Measurements from ENCODE around the gene RBPJ. TPM values are rescaled to one million over a fixed set of nuclear protein-coding genes. Genes with fewer than 3 reads are reported as not detected.

The RBPJ gene
- total and polyA plus RNA-seq, 2 experiments from 2014 or later = 73.7 to 74.5 TPM

GRCh38 chr4:26459756-26460530, 139.1 kb downstream of the RBPJ start:
- H3K27me3 ChIP-seq = no peaks in the 10 kb centered on the region
- WGBS (ENCODE audit: low lambda C conversion rate, missing lambda C conversion rate) = 90% methylated on average over 13 of the region's 13 CpGs
- H3K36me3 ChIP-seq (replicated peaks; ENCODE audit: insufficient read depth, low read depth) = no peaks in the 10 kb centered on the region
- DNase-seq (ENCODE audit: low spot score) = no peak
- H3K4me3 ChIP-seq = no peak overlapping the region
- H3K9me3 ChIP-seq (ENCODE audit: low read depth) = no peaks in the 10 kb centered on the region
- no peaks in the 10 kb centered on the region for H4K20me1 ChIP-seq (ENCODE audit: insufficient read depth, poor library complexity, severe bottlenecking)
- H3K79me2 ChIP-seq = no peaks in the 10 kb centered on the region
- no peak overlapping the region for H3K27ac ChIP-seq
- peak overlapping the region; percentile 32 for H3K4me2 ChIP-seq
- no peak for TF ChIP-seq EZH2phosphoT487 (IDR thresholded peaks at IDR 0.05; ENCODE audit: low read depth, severe bottlenecking, unreplicated experiment)
- no peak for TF ChIP-seq EZH2 (IDR thresholded peaks at IDR 0.05; ENCODE audit: borderline replicate concordance)
- no peak for TF ChIP-seq CTCF (IDR thresholded peaks at IDR 0.05; ENCODE audit: poor library complexity)
- no peaks in the 10 kb centered on the region for H3K4me1 ChIP-seq (ENCODE audit: insufficient read depth)
- no peaks in the 10 kb centered on the region for H3K9me2 ChIP-seq (replicated peaks; ENCODE audit: insufficient read depth)
- no peak overlapping the region for H2AFZ ChIP-seq

- Histone ChIP-seq H3K79me2 (no peaks in the 10 kb centered on the region), H3K27ac (no peak overlapping the region), H3K4me2 (no peak overlapping the region), H4K20me1 (ENCODE audit: insufficient read depth, poor library complexity, severe bottlenecking) (no peaks in the 10 kb centered on the region), H3K4me1 (ENCODE audit: insufficient read depth) (no peaks in the 10 kb centered on the region), H3K36me3 (replicated peaks; ENCODE audit: insufficient read depth, low read depth) (no peaks in the 10 kb centered on the region), H3K4me3 (no peak overlapping the region), H3K9me3 (ENCODE audit: low read depth) (no peaks in the 10 kb centered on the region), H3K9me2 (replicated peaks; ENCODE audit: insufficient read depth) (no peaks in the 10 kb centered on the region), H2AFZ (no peak overlapping the region), H3K27me3 (no peaks in the 10 kb centered on the region)
- WGBS (ENCODE audit: low lambda C conversion rate, missing lambda C conversion rate) = 74% methylated on average over 2 of the region's 2 CpGs
- no peak for DNase-seq (ENCODE audit: low spot score)
- TF ChIP-seq EZH2phosphoT487 (IDR thresholded peaks at IDR 0.05; ENCODE audit: low read depth, severe bottlenecking, unreplicated experiment) = no peak
- TF ChIP-seq EZH2 (IDR thresholded peaks at IDR 0.05; ENCODE audit: borderline replicate concordance) = no peak
- no peak for TF ChIP-seq CTCF (IDR thresholded peaks at IDR 0.05; ENCODE audit: poor library complexity)
These were observed 142.1 kb downstream of the RBPJ start for GRCh38 chr4:26462874-26463273.

GRCh38 chr4:26463386-26463785, 142.6 kb downstream of the RBPJ start:
- 91% methylated on average over 2 of the region's 2 CpGs for WGBS (ENCODE audit: low lambda C conversion rate, missing lambda C conversion rate)
- no peak overlapping the region for H3K27ac ChIP-seq

More at GRCh38 chr4:26463386-26463785, 142.6 kb downstream of the RBPJ start:
- Histone ChIP-seq H2AFZ (no peak overlapping the region), H3K4me3 (no peak overlapping the region), H4K20me1 (ENCODE audit: insufficient read depth, poor library complexity, severe bottlenecking) (no peaks in the 10 kb centered on the region), H3K27me3 (no peaks in the 10 kb centered on the region), H3K9me3 (ENCODE audit: low read depth) (no peaks in the 10 kb centered on the region), H3K4me1 (ENCODE audit: insufficient read depth) (no peaks in the 10 kb centered on the region), H3K79me2 (no peaks in the 10 kb centered on the region), H3K36me3 (replicated peaks; ENCODE audit: insufficient read depth, low read depth) (no peaks in the 10 kb centered on the region), H3K4me2 (no peak overlapping the region), H3K9me2 (replicated peaks; ENCODE audit: insufficient read depth) (no peaks in the 10 kb centered on the region)
- no peak for DNase-seq (ENCODE audit: low spot score)
- TF ChIP-seq CTCF (IDR thresholded peaks at IDR 0.05; ENCODE audit: poor library complexity) (no peak), EZH2 (IDR thresholded peaks at IDR 0.05; ENCODE audit: borderline replicate concordance) (no peak), EZH2phosphoT487 (IDR thresholded peaks at IDR 0.05; ENCODE audit: low read depth, severe bottlenecking, unreplicated experiment) (no peak)
